Naive thymus-derived CD4-positive, alpha-beta T cell (primary cell): ENCODE data around the gene HPS3. TPM values are rescaled to one million over a fixed set of nuclear protein-coding genes. Genes with fewer than 3 reads are reported as not detected.
"Not testable (repeated sequence)": the region's sequence is repeated elsewhere in the genome, so short reads cannot be mapped to it uniquely, and the experiment has no call there.

Source experiments
- ATAC-seq: fragments of 150-1000 bp; cut with Tn5 transposase; 2 replicates; pipeline ENCODE4 v1.10.0; 2021; ENCODE audit warnings: mild to moderate bottlenecking, moderate library complexity
- CTCF ChIA-PET: fragments of 350-600 bp; sonication (Branson Sonifier 250); formaldehyde crosslinking; loops from one replicate; lab custom pipeline; 2021; ENCODE audit warnings: antibody characterized with exemption; lab: Charles Lee
- POLR2A ChIA-PET: fragments of 350-600 bp; sonication (Branson Sonifier 250); formaldehyde crosslinking; loops from one replicate; lab custom pipeline; 2021; ENCODE audit warnings: antibody characterized with exemption, inconsistent platforms; lab: Charles Lee
- DNase-seq, 9 donors: peaks; one replicate each; pipeline versions ENCODE4 v3.0.0 to v3.0.0-alpha.2; 2020 to 2022; ENCODE audit warnings: mixed read lengths in 1 of 9
- H3K27ac ChIP-seq: one replicate; pipeline ENCODE4 v1.7.0; 2013; ENCODE audit warnings: mild to moderate bottlenecking, low read depth, low read length, moderate library complexity
- H3K27me3 ChIP-seq, 2 donors: one replicate each; pipeline ENCODE4 v1.7.0; 2013; ENCODE audit warnings: low read length in 2 of 2, mild to moderate bottlenecking in 2 of 2, moderate library complexity in 2 of 2; ENCODE audit not compliant: control insufficient read depth in 2 of 2, insufficient read depth in 2 of 2
- H3K36me3 ChIP-seq, 3 experiments: 1 replicate in 2 of 3; 2 replicates in 1 of 3; pipeline ENCODE4 v1.7.0; 2013; ENCODE audit warnings: low read length in 3 of 3, mild to moderate bottlenecking in 3 of 3, moderate library complexity in 1 of 3; ENCODE audit not compliant: insufficient read depth in 3 of 3, control insufficient read depth in 2 of 3
- H3K4me1 ChIP-seq, 2 donors: one replicate each; pipeline ENCODE4 v1.7.0; 2013; ENCODE audit warnings: low read length in 2 of 2, mild to moderate bottlenecking in 2 of 2, moderate library complexity in 1 of 2; ENCODE audit not compliant: control insufficient read depth in 2 of 2, insufficient read depth in 2 of 2
- H3K4me3 ChIP-seq: 2 replicates; pipeline ENCODE4 v1.7.0; 2013; ENCODE audit warnings: mild to moderate bottlenecking, low read length
- H3K9me3 ChIP-seq, 3 experiments: 1 replicate in 2 of 3; 2 replicates in 1 of 3; pipeline ENCODE4 v1.7.0; 2013; ENCODE audit warnings: low read length in 3 of 3; ENCODE audit not compliant: control insufficient read depth in 2 of 3
- H3K27ac Mint-ChIP-seq, 9 donors: one replicate each; pipeline ENCODE4 v1.8.0; 2020 to 2022; ENCODE audit warnings: mixed read lengths in 9 of 9, mild to moderate bottlenecking in 8 of 9, moderate library complexity in 5 of 9, inconsistent platforms in 2 of 9
- H3K27me3 Mint-ChIP-seq, 5 donors: one replicate each; pipeline ENCODE4 v1.8.0; 2021 to 2022; ENCODE audit warnings: mixed read lengths in 5 of 5, mild to moderate bottlenecking in 1 of 5
- H3K36me3 Mint-ChIP-seq, 5 donors: one replicate each; pipeline ENCODE4 v1.8.0; 2020 to 2022; ENCODE audit warnings: mixed read lengths in 5 of 5, mild to moderate bottlenecking in 3 of 5, inconsistent platforms in 1 of 5
- H3K4me1 Mint-ChIP-seq, 7 donors: one replicate each; pipeline ENCODE4 v1.8.0; 2020 to 2022; ENCODE audit warnings: mixed read lengths in 7 of 7, mild to moderate bottlenecking in 3 of 7, inconsistent platforms in 1 of 7
- H3K4me3 Mint-ChIP-seq, 10 donors: one replicate each; pipeline ENCODE4 v1.8.0; 2020 to 2022; ENCODE audit warnings: mild to moderate bottlenecking in 10 of 10, mixed read lengths in 10 of 10, moderate library complexity in 6 of 10, inconsistent platforms in 2 of 10
- H3K9me3 Mint-ChIP-seq, 11 donors: one replicate each; pipeline ENCODE4 v1.8.0; 2020 to 2022; ENCODE audit warnings: mixed read lengths in 11 of 11, mild to moderate bottlenecking in 4 of 11, inconsistent platforms in 1 of 11, moderate library complexity in 1 of 11
- intact Hi-C, 2 donors: fragments of 100-400 bp; cut with micrococcal nuclease; formaldehyde crosslinking; loops; one replicate each; pipeline ENCODE4 v1.15.1; 2023
- polyA plus RNA-seq, 2 donors: library from polyadenylated mRNA; unstranded; fragments of 300-500 nt; fragmentation: Illumina TruSeq; gene quantifications; one replicate each; pipeline ENCODE4 v1.2.3, GENCODE V29; 2021
- total RNA-seq, 6 experiments: library from RNA in 5 of 6; stranded (reverse) in 5 of 6; gene quantifications; 1 replicate in 5 of 6; 2 replicates in 1 of 6; pipeline ENCODE4 v1.2.3 and lab custom pipeline; 2021 to 2026

Gene HPS3
- total and polyA plus RNA-seq, 7 experiments from 2014 or later, result 13.6 to 33.5 (median 24.3) TPM

GRCh38 chr3:149186721-149187120 is 57.3 kb downstream of the HPS3 start:
- no peak overlapping the region for H3K27ac Mint-ChIP-seq
- no peaks in the 10 kb centered on the region for H3K27me3 ChIP-seq
- H3K4me1 Mint-ChIP-seq, result no peaks in the 10 kb centered on the region
- CTCF ChIA-PET, result interaction anchor here (0.7 kb wide), 1 partner anchor 89 kb away, joined by 3 read pairs; no protein-coding TSS in a partner anchor
- H3K27ac ChIP-seq, result no peak overlapping the region
- H3K4me3 ChIP-seq, result no peak overlapping the region
- no peaks in the 10 kb centered on the region for H3K9me3 ChIP-seq
- peaks cover 0 to 4% (median 3%) of the 10 kb centered on the region in 5 donors for H3K36me3 Mint-ChIP-seq
- peaks cover 0 to 33% (median 6%) of the 10 kb centered on the region in 5 donors for H3K27me3 Mint-ChIP-seq
- H3K9me3 Mint-ChIP-seq, result no peaks in the 10 kb centered on the region
- H3K36me3 ChIP-seq, result no peaks in the 10 kb centered on the region
- no peaks in the 10 kb centered on the region for H3K4me1 ChIP-seq
- intact Hi-C loops, result no loop called here
- DNase-seq (no peak), ATAC-seq (no peak)
- H3K4me3 Mint-ChIP-seq, result no peak overlapping the region
- POLR2A ChIA-PET, result no interaction called here

DNA sequence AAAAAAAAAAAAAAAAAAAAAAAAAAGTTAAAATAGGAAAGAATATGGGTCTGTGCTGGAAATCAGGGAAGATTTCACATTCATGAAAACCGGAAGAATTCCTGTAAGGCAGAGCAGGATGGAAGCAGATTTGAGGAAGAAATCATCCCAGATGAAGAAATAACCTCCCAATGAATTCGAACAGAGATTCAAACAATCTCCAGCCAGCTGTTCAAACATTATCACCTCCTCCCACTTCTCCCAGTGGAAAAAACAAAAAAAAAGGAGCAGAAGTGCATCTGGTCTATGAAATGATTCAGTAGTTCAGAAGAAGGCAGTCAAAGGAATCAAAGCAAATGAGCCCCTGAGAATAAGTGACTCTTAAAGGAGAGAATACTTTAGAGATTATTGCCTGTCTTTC is 59.1 kb downstream of the HPS3 start:
- DNase-seq (no peak), ATAC-seq (no peak)
- intact Hi-C loops, result no loop called here
- H3K9me3 ChIP-seq, result no peaks in the 10 kb centered on the region
- Mint-ChIP-seq H3K27me3 (peaks cover 0 to 35% (median 6%) of the 10 kb centered on the region in 5 donors), H3K9me3 (no peaks in the 10 kb centered on the region), H3K4me1 (no peaks in the 10 kb centered on the region), H3K36me3 (peaks cover 0 to 4% (median 3%) of the 10 kb centered on the region in 5 donors), H3K27ac (no peak overlapping the region), H3K4me3 (no peak overlapping the region)
- H3K27me3 ChIP-seq, result no peaks in the 10 kb centered on the region
- no peak overlapping the region for H3K27ac ChIP-seq
- POLR2A ChIA-PET, result interaction anchor here (0.6 kb wide), 1 partner anchor 54 kb away, joined by 6 read pairs; no protein-coding TSS in a partner anchor
- CTCF ChIA-PET, result no interaction called here
- no peaks in the 10 kb centered on the region for H3K36me3 ChIP-seq
- H3K4me3 ChIP-seq, result no peak overlapping the region
- no peaks in the 10 kb centered on the region for H3K4me1 ChIP-seq

GRCh38 chr3:149195221-149195620 is 65.8 kb downstream of the HPS3 start:
- Histone ChIP-seq H3K27me3 (no peaks in the 10 kb centered on the region), H3K4me1 (no peaks in the 10 kb centered on the region), H3K27ac (no peak overlapping the region), H3K9me3 (no peaks in the 10 kb centered on the region), H3K36me3 (no peaks in the 10 kb centered on the region), H3K4me3 (no peak overlapping the region)
- no peaks in the 10 kb centered on the region for H3K9me3 Mint-ChIP-seq
- peaks cover 0 to 5% (median 0%) of the 10 kb centered on the region in 7 donors for H3K4me1 Mint-ChIP-seq
- H3K27me3 Mint-ChIP-seq, result peaks cover 0 to 58% (median 10%) of the 10 kb centered on the region in 5 donors
- no peaks in the 10 kb centered on the region for H3K36me3 Mint-ChIP-seq
- ChIA-PET POLR2A (no interaction called here), CTCF (no interaction called here)
- H3K4me3 Mint-ChIP-seq, result no peak overlapping the region
- DNase-seq, result no peak
- H3K27ac Mint-ChIP-seq, result no peak overlapping the region
- ATAC-seq, result no peak
- intact Hi-C loops, result no loop called here

DNA sequence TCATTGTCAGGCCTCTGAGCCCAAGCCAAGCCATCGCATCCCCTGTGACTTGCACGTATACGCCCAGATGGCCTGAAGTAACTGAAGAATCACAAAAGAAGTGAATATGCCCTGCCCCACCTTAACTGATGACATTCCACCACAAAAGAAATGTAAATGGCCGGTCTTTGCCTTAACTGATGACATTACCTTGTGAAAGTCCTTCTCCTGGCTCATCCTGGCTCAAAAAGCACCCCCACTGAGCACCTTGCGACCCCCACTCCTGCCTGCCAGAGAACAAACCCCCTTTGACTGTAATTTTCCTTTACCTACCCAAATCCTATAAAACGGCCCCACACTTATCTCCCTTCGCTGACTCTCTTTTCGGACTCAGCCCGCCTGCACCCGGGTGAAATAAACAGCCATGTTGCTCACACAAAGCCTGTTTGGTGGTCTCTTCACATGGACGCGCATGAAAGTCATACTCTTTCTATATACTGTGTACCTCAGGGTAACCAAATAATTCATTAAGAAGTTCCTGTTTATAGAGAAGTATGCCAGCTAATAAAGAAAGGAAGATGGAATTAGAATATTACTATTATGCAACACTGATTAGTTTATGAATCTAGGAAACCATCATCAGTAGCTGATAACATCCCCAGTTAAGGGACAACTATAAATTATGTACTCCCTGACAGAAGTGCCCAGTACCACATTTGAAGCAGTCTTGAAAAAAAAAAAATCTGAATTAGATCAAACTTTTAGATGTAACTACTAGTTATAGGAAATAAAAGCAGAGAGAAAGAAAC is 67.6 kb downstream of the HPS3 start:
- H3K4me3 ChIP-seq, ATAC-seq, H3K4me1 ChIP-seq, intact Hi-C loops, H3K27ac ChIP-seq, H3K9me3 ChIP-seq, H3K27me3 ChIP-seq, H3K4me1 Mint-ChIP-seq, H3K9me3 Mint-ChIP-seq, DNase-seq, H3K36me3 ChIP-seq, H3K27ac Mint-ChIP-seq, H3K36me3 Mint-ChIP-seq, CTCF ChIA-PET: not testable (repeated sequence)
- H3K27me3 Mint-ChIP-seq, result peaks cover 3 to 63% (median 6%) of the 10 kb centered on the region in 5 donors
- H3K4me3 Mint-ChIP-seq, result peak overlapping the region in 1 of 10 donors; percentile 46
- POLR2A ChIA-PET, result interaction anchor here (0.6 kb wide), 1 partner anchor 1405 kb away, joined by 3 read pairs; no protein-coding TSS in a partner anchor

GRCh38 chr3:149197669-149198068 is 68.2 kb downstream of the HPS3 start:
- POLR2A ChIA-PET, result interaction anchor here (0.6 kb wide), 1 partner anchor 1405 kb away, joined by 3 read pairs; no protein-coding TSS in a partner anchor
- Mint-ChIP-seq H3K4me1 (peaks cover 0 to 5% (median 0%) of the 10 kb centered on the region in 7 donors), H3K4me3 (peak overlapping the region in 1 of 10 donors; percentile 46), H3K9me3 (no peaks in the 10 kb centered on the region), H3K36me3 (no peaks in the 10 kb centered on the region), H3K27ac (no peak overlapping the region), H3K27me3 (peaks cover 3 to 66% (median 6%) of the 10 kb centered on the region in 5 donors)
- no peak for ATAC-seq
- no peaks in the 10 kb centered on the region for H3K27me3 ChIP-seq
- no peak overlapping the region for H3K4me3 ChIP-seq
- H3K27ac ChIP-seq, result no peak overlapping the region
- DNase-seq, result no peak
- no peaks in the 10 kb centered on the region for H3K9me3 ChIP-seq
- H3K36me3 ChIP-seq, result no peaks in the 10 kb centered on the region
- intact Hi-C loops, result no loop called here
- CTCF ChIA-PET, result no interaction called here
- H3K4me1 ChIP-seq, result no peaks in the 10 kb centered on the region

DNA sequence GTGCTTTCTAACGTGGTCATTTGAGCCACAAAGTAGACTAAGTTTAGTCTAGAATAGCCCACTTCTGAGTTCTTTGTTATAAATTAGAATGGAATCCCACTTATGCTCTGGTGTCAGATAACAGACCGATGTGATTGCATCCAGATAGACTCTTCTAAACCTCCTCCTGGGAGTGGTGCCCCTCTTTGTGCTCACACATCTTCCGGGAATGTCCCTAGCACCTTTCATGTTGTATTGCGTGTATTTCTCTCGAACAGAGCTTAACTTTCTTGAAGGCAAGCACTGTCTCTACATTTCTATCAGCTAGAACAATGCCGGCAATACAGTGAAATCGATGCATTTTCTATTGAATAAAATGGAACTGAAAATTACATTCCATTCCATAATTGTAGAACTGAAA is 69.2 kb downstream of the HPS3 start:
- H3K9me3 ChIP-seq, result no peaks in the 10 kb centered on the region
- H3K9me3 Mint-ChIP-seq, result no peaks in the 10 kb centered on the region
- POLR2A ChIA-PET, result no interaction called here
- no peaks in the 10 kb centered on the region for H3K36me3 Mint-ChIP-seq
- no peak overlapping the region for H3K27ac ChIP-seq
- no peak overlapping the region for H3K4me3 Mint-ChIP-seq
- DNase-seq (no peak), ATAC-seq (no peak)
- no peak overlapping the region for H3K27ac Mint-ChIP-seq
- intact Hi-C loops, result no loop called here
- H3K27me3 Mint-ChIP-seq, result peaks cover 4 to 64% (median 6%) of the 10 kb centered on the region in 5 donors
- CTCF ChIA-PET, result no interaction called here
- no peak overlapping the region for H3K4me3 ChIP-seq
- H3K27me3 ChIP-seq, result no peaks in the 10 kb centered on the region
- no peaks in the 10 kb centered on the region for H3K4me1 ChIP-seq
- no peaks in the 10 kb centered on the region for H3K36me3 ChIP-seq
- H3K4me1 Mint-ChIP-seq, result peaks cover 0 to 5% (median under 1%) of the 10 kb centered on the region in 7 donors
